ENCODE data around the gene SLC19A1.

The SLC19A1 gene

DNA sequence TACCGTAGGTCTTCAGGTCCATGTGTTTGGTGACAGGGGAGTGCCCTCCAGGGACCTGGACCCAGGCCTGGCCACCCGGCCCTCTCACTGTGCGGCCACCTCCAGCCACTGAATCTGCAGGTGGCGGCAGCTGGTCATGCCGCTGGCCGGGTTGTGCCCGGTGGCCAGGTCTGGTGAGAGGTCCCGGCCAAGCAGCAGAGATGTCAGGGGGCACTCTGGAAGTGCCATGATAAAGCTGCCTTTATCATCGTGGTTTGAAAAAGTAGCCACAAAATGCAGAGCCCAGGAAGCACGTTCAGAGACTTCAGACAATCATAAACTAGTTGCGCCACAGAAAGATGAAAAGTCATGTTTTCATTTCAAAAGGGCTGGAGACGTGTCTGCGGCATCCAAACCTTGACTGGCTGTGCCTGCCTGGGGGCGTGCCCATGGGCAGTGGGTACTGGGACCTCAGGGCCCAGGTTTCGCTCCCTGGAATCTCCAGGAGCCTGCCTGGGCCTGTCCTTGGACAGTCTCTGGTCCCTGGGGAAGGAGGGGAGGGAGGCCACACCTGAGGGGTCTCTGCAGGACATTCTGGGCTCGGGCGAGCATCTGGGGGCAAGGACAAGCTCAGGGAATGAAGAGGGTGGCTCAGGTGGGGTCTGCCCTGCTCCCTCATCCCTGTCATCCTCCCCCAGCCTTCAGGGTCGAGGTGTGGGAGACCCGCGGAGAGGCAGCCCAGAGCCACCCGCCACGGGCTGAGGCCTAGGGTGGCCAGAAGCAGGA is 92.4 kb downstream of the SLC19A1 start:
- no peak for DNase-seq

GRCh38 chr21:45448810-45449657 is 93.2 kb downstream of the SLC19A1 start:
- no peak for DNase-seq

- DNase-seq = no peak
Observed at GRCh38 chr21:45448283-45448809, 93.9 kb downstream of the SLC19A1 start.
